Measurements from ENCODE around the gene SAE1.

Gene SAE1

GRCh38 chr19:47203254-47203653 lies 72.6 kb downstream of the SAE1 start:
- TF ChIP-seq CTCF (IDR thresholded peaks at IDR 0.05; ENCODE audit: low read depth, low read length), result no peak
- DNase-seq (ENCODE audit: extremely low read depth, low read depth), result no peak

- peak; percentile 32 for DNase-seq (ENCODE audit: extremely low read depth, low read depth)
- no peak for TF ChIP-seq CTCF (IDR thresholded peaks at IDR 0.05; ENCODE audit: low read depth, low read length)
These were observed 78.9 kb downstream of the SAE1 start for GRCh38 chr19:47209319-47210179.

- TF ChIP-seq CTCF (IDR thresholded peaks at IDR 0.05; ENCODE audit: low read depth, low read length), result no peak
- no peak for DNase-seq (ENCODE audit: extremely low read depth, low read depth)
These were observed 79.5 kb downstream of the SAE1 start for GRCh38 chr19:47210180-47210490.

GRCh38 chr19:47210689-47211316 lies 80.2 kb downstream of the SAE1 start:
- peak; percentile 62 for DNase-seq (ENCODE audit: extremely low read depth, low read depth)
- peak; percentile 79 for TF ChIP-seq CTCF (IDR thresholded peaks at IDR 0.05; ENCODE audit: low read depth, low read length)

- no peak for DNase-seq (ENCODE audit: extremely low read depth, low read depth)
- no peak for TF ChIP-seq CTCF (IDR thresholded peaks at IDR 0.05; ENCODE audit: low read depth, low read length)
These were observed 84.9 kb downstream of the SAE1 start for GRCh38 chr19:47215581-47215980.

- DNase-seq (ENCODE audit: extremely low read depth, low read depth), result no peak
- TF ChIP-seq CTCF (IDR thresholded peaks at IDR 0.05; ENCODE audit: low read depth, low read length), result no peak
These were observed 90.6 kb downstream of the SAE1 start for GRCh38 chr19:47221080-47221841.

- DNase-seq (ENCODE audit: extremely low read depth, low read depth), result no peak
- no peak for TF ChIP-seq CTCF (IDR thresholded peaks at IDR 0.05; ENCODE audit: low read depth, low read length)
These were observed 91.3 kb downstream of the SAE1 start for GRCh38 chr19:47221890-47222289.
